Mesendoderm (in vitro differentiated cells): ENCODE measurements around the gene FLT4.

Experiments used
- DNase-seq: peaks from one replicate; pipeline ENCODE4 v3.0.0; 2013
- H2AK5ac ChIP-seq: 2 replicates; pipeline ENCODE4 v1.6.1; 2013; ENCODE audit warnings: low read length, inconsistent platforms
- H2BK120ac ChIP-seq: 2 replicates; pipeline ENCODE4 v1.6.1; 2013; ENCODE audit warnings: low read depth, mild to moderate bottlenecking, low read length, moderate library complexity, mixed read lengths
- H2BK15ac ChIP-seq: replicated peaks from 2 replicates; pipeline ENCODE4 v1.6.1; 2013; ENCODE audit warnings: low read depth, mild to moderate bottlenecking, moderate library complexity
- H2BK5ac ChIP-seq: 2 replicates; pipeline ENCODE4 v1.6.1; 2013; ENCODE audit warnings: low read length, inconsistent platforms
- H3K18ac ChIP-seq: 2 replicates; pipeline ENCODE4 v1.6.1; 2013; ENCODE audit warnings: mild to moderate bottlenecking, low read length, mixed read lengths
- H3K23ac ChIP-seq: one replicate; pipeline ENCODE4 v1.6.1; 2013; ENCODE audit warnings: low read length
- H3K27ac ChIP-seq: 2 replicates; pipeline ENCODE4 v1.5.1; 2013; ENCODE audit warnings: low read depth, mild to moderate bottlenecking, inconsistent platforms, low read length, moderate library complexity
- H3K27me3 ChIP-seq: 2 replicates; pipeline ENCODE4 v1.6.1; 2013; ENCODE audit warnings: low read length, control low read depth, mild to moderate bottlenecking, inconsistent platforms; ENCODE audit not compliant: insufficient read depth, poor library complexity
- H3K36me3 ChIP-seq: 2 replicates; pipeline ENCODE4 v1.6.1; 2013; ENCODE audit warnings: low read length, inconsistent platforms; ENCODE audit not compliant: control insufficient read depth, insufficient read depth
- H3K4ac ChIP-seq: one replicate; pipeline ENCODE4 v1.6.1; 2013; ENCODE audit warnings: low read depth, mild to moderate bottlenecking, low read length, moderate library complexity
- H3K4me1 ChIP-seq: 2 replicates; pipeline ENCODE4 v1.6.1; 2013; ENCODE audit warnings: low read depth, low read length, inconsistent platforms; ENCODE audit not compliant: control insufficient read depth
- H3K4me2 ChIP-seq: 2 replicates; pipeline ENCODE4 v1.6.1; 2013; ENCODE audit warnings: low read length
- H3K4me3 ChIP-seq: 2 replicates; pipeline ENCODE4 v1.5.1; 2013; ENCODE audit warnings: mild to moderate bottlenecking, low read length
- H3K56ac ChIP-seq: one replicate; pipeline ENCODE4 v1.6.1; 2013; ENCODE audit warnings: low read length
- H3K79me1 ChIP-seq: 2 replicates; pipeline ENCODE4 v1.6.1; 2013; ENCODE audit warnings: low read length, inconsistent platforms
- H3K79me2 ChIP-seq: 2 replicates; pipeline ENCODE4 v1.6.1; 2013; ENCODE audit warnings: mild to moderate bottlenecking, low read length; ENCODE audit not compliant: control insufficient read depth, insufficient read depth
- H3K9ac ChIP-seq: 2 replicates; pipeline ENCODE4 v1.6.1; 2013; ENCODE audit warnings: low read length, inconsistent platforms
- H4K5ac ChIP-seq: one replicate; pipeline ENCODE4 v1.6.1; 2013; ENCODE audit warnings: low read length
- H4K8ac ChIP-seq: one replicate; pipeline ENCODE4 v1.6.1; 2013; ENCODE audit warnings: low read depth, mild to moderate bottlenecking, control low read depth, low read length, moderate library complexity
- WGBS: extraction: QIAGEN DNeasy Blood & Tissue Kit; methylation state at CpG from one replicate; pipeline ENCODE4 v1.1.7; 2013; ENCODE audit warnings: low lambda C conversion rate, missing lambda C conversion rate; ENCODE audit not compliant: insufficient coverage; ENCODE audit errors: extremely low coverage; 5-methylcytosine and 5-hydroxymethylcytosine counted together

Gene FLT4

GRCh38 chr5:180612683-180613082 is 36.7 kb downstream of the FLT4 start:
- H3K27ac ChIP-seq, result no peak overlapping the region
- no peak overlapping the region for H3K4ac ChIP-seq
- no CpG with 5 or more reads among the region's 15 CpGs for WGBS
- no peaks in the 10 kb centered on the region for H3K36me3 ChIP-seq
- H3K56ac ChIP-seq, result no peak overlapping the region
- DNase-seq, result no peak
- no peak overlapping the region for H3K23ac ChIP-seq
- H3K79me2 ChIP-seq, result no peaks in the 10 kb centered on the region
- H3K18ac ChIP-seq, result no peak overlapping the region
- H3K4me2 ChIP-seq, result no peak overlapping the region
- no peak overlapping the region for H3K9ac ChIP-seq
- no peak overlapping the region for H2BK120ac ChIP-seq
- H2BK5ac ChIP-seq, result no peak overlapping the region
- no peaks in the 10 kb centered on the region for H3K27me3 ChIP-seq
- no peak overlapping the region for H2BK15ac ChIP-seq
- no peak overlapping the region for H3K4me3 ChIP-seq
- no peak overlapping the region for H4K5ac ChIP-seq
- H3K79me1 ChIP-seq, result no peaks in the 10 kb centered on the region
- no peaks in the 10 kb centered on the region for H3K4me1 ChIP-seq
- no peak overlapping the region for H2AK5ac ChIP-seq
- no peak overlapping the region for H4K8ac ChIP-seq

GRCh38 chr5:180611140-180611850 is 38.1 kb downstream of the FLT4 start:
- Histone ChIP-seq H3K23ac (no peak overlapping the region), H3K4me2 (no peak overlapping the region), H3K4me3 (no peak overlapping the region), H3K79me2 (no peaks in the 10 kb centered on the region), H2BK120ac (no peak overlapping the region), H3K79me1 (no peaks in the 10 kb centered on the region), H4K8ac (no peak overlapping the region), H3K27ac (no peak overlapping the region), H3K18ac (no peak overlapping the region), H3K4me1 (no peaks in the 10 kb centered on the region), H3K36me3 (no peaks in the 10 kb centered on the region), H2BK15ac (no peak overlapping the region), H2AK5ac (no peak overlapping the region), H3K4ac (no peak overlapping the region), H2BK5ac (no peak overlapping the region), H3K27me3 (no peaks in the 10 kb centered on the region), H3K56ac (no peak overlapping the region), H3K9ac (no peak overlapping the region), H4K5ac (no peak overlapping the region)
- DNase-seq, result peak; percentile 32
- WGBS, result no CpG with 5 or more reads among the region's 30 CpGs

DNA sequence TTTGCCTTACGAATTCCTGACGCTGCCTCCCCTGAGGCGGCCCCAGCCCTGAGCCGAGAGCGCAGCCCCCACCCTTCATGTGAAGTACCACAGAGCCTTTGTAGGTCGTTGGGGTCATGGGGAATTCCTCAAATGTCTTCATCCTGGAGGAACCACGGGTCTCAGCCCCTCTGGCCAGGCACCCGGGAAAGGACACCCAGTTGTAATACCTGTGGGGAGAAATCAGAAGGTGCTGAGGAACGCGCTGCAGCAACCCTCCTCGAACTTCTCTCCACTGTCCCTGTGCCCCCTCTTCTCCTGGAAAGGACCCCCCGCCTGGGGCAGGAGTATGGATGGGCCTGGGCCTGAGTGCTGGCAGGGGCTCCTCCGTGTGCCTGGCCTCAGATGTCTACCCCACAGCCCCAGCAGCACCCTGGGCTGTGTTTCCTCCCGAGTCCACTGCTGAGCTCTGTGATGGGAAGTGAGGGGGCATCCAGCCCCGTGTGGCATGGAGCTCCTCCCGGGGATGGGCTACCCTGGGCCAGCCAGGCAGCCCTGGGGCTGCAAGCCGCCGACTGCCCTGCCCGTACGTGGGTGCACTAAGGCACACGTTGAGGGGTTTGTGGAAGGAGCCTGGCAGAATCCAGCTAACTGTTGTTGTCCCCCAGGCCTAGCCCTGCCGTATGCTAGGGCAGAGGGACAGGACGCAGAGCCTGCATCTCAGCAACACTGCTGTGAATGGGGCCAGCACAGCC is 39.4 kb downstream of the FLT4 start:
- Histone ChIP-seq H3K27ac (no peak overlapping the region), H2BK5ac (no peak overlapping the region), H3K4me1 (no peaks in the 10 kb centered on the region), H3K4ac (no peak overlapping the region), H3K36me3 (no peaks in the 10 kb centered on the region), H2BK120ac (no peak overlapping the region), H4K8ac (no peak overlapping the region), H4K5ac (no peak overlapping the region), H2AK5ac (no peak overlapping the region), H2BK15ac (no peak overlapping the region), H3K23ac (no peak overlapping the region), H3K4me3 (no peak overlapping the region), H3K9ac (no peak overlapping the region), H3K4me2 (no peak overlapping the region), H3K56ac (no peak overlapping the region), H3K79me2 (no peaks in the 10 kb centered on the region), H3K18ac (no peak overlapping the region), H3K27me3 (no peaks in the 10 kb centered on the region), H3K79me1 (no peaks in the 10 kb centered on the region)
- DNase-seq, result no peak
- WGBS, result no CpG with 5 or more reads among the region's 23 CpGs

- Histone ChIP-seq H3K79me1 (no peaks in the 10 kb centered on the region), H3K79me2 (no peaks in the 10 kb centered on the region), H2BK5ac (no peak overlapping the region), H3K36me3 (no peaks in the 10 kb centered on the region), H3K4me1 (no peaks in the 10 kb centered on the region), H2BK120ac (no peak overlapping the region), H3K9ac (no peak overlapping the region), H4K5ac (no peak overlapping the region), H2AK5ac (no peak overlapping the region), H3K4me2 (no peak overlapping the region), H3K23ac (no peak overlapping the region), H2BK15ac (no peak overlapping the region), H3K4ac (no peak overlapping the region), H3K4me3 (no peak overlapping the region), H3K18ac (no peak overlapping the region), H4K8ac (no peak overlapping the region), H3K27ac (no peak overlapping the region), H3K27me3 (no peaks in the 10 kb centered on the region), H3K56ac (no peak overlapping the region)
- no peak for DNase-seq
- whole genome bisulfite sequencing, result no CpG with 5 or more reads among the region's 15 CpGs
Observed at GRCh38 chr5:180609386-180609785, 40.0 kb downstream of the FLT4 start.

DNA sequence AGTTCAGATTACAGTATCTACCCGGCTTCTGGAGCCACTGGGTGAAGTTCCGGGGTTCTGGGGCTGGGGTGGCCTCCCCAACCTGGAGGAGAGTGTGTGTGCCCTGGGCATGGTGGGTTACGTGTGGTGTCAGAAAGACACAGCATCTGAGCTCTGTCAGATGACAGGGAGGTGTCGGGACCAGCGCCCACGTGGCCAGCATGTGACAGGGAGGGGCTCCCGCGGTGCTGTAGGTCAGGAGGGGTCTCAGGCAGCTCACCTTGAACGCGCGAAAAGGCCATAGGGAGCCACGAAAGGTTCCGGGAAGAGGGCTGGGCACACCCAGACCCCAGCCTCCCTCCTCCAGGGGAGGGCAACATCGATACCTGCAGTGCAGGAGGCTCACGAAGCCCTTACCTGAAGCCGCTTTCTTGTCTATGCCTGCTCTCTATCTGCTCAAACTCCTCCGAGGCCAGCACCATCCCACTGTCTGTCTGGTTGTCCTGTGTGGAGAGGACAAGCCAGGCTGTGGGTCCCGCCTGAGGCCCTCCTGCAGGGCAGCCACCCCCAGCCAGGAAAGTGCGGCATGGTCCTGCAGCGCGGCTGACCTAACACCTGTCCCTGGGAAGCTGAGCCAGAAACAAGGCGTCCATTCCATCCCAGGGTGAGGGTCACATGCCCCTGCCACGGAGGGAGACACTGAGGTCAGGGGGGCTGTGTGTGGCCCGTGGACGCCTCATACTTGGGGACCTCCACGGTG is 40.7 kb downstream of the FLT4 start:
- no CpG with 5 or more reads among the region's 26 CpGs for WGBS
- DNase-seq, result no peak
- Histone ChIP-seq H2BK5ac (no peak overlapping the region), H3K27me3 (no peaks in the 10 kb centered on the region), H3K79me2 (no peaks in the 10 kb centered on the region), H3K36me3 (no peaks in the 10 kb centered on the region), H4K8ac (no peak overlapping the region), H3K79me1 (no peaks in the 10 kb centered on the region), H3K4ac (no peak overlapping the region), H2BK15ac (no peak overlapping the region), H3K4me2 (no peak overlapping the region), H3K18ac (no peak overlapping the region), H4K5ac (no peak overlapping the region), H3K56ac (no peak overlapping the region), H2BK120ac (no peak overlapping the region), H3K4me1 (no peaks in the 10 kb centered on the region), H2AK5ac (no peak overlapping the region), H3K27ac (no peak overlapping the region), H3K23ac (no peak overlapping the region), H3K4me3 (no peak overlapping the region), H3K9ac (no peak overlapping the region)
